Measurements from ENCODE around the gene AQP2. TPM values are rescaled to one million over a fixed set of nuclear protein-coding genes. Genes with fewer than 3 reads are reported as not detected.

The AQP2 gene
- not detected for total RNA-seq

- H3K4me3 ChIP-seq = no peak within 1 kb of the TSS
- no peak for DNase-seq
- H3K27me3 ChIP-seq = peaks cover 0 to 3% of the 10 kb centered on the region in 2 donors
- no peaks in the 10 kb centered on the region for H3K9me3 ChIP-seq
- H3K36me3 ChIP-seq = no peaks in the 10 kb centered on the region
- H3K4me1 ChIP-seq = no peaks in the 10 kb centered on the region
- no peak within 1 kb of the TSS for H3K27ac ChIP-seq
- no peak for TF ChIP-seq CTCF (IDR thresholded peaks at IDR 0.05)
- TF ChIP-seq POLR2A (IDR thresholded peaks at IDR 0.05) = no peak
- intact Hi-C loops (cut with DNase I; ENCODE audit: low total_unique reads) = no loop called here
These were observed at the start of gene AQP2 for GRCh38 chr12:49950273-49951251. AQP2 (plus strand) TSS chr12:49950737; CDS start chr12:49950831, 94 bp downstream.

- H3K36me3 ChIP-seq = no peaks in the 10 kb centered on the region
- intact Hi-C loops (cut with DNase I; ENCODE audit: low total_unique reads) = no loop called here
- TF ChIP-seq CTCF (IDR thresholded peaks at IDR 0.05) = no peak
- H3K4me1 ChIP-seq = no peaks in the 10 kb centered on the region
- no peaks in the 10 kb centered on the region for H3K27me3 ChIP-seq
- no peak overlapping the region for H3K27ac ChIP-seq
- DNase-seq = no peak
- H3K9me3 ChIP-seq = no peaks in the 10 kb centered on the region
- H3K4me3 ChIP-seq = no peak overlapping the region
These were observed 49.5 kb upstream of the AQP2 start for GRCh38 chr12:49901026-49901425.

- intact Hi-C loops (cut with DNase I; ENCODE audit: low total_unique reads) = no loop called here
- DNase-seq = no peak
- no peaks in the 10 kb centered on the region for H3K4me1 ChIP-seq
- no peak overlapping the region for H3K4me3 ChIP-seq
- no peaks in the 10 kb centered on the region for H3K27me3 ChIP-seq
- no peaks in the 10 kb centered on the region for H3K36me3 ChIP-seq
- H3K27ac ChIP-seq = no peak overlapping the region
- H3K9me3 ChIP-seq = no peaks in the 10 kb centered on the region
- TF ChIP-seq POLR2A (IDR thresholded peaks at IDR 0.05) = no peak
- TF ChIP-seq CTCF (IDR thresholded peaks at IDR 0.05) = no peak
These were observed 48.6 kb upstream of the AQP2 start for GRCh38 chr12:49901986-49902385.

- no peak for DNase-seq
- no peaks in the 10 kb centered on the region for H3K27me3 ChIP-seq
- no peak for TF ChIP-seq CTCF (IDR thresholded peaks at IDR 0.05)
- TF ChIP-seq POLR2A (IDR thresholded peaks at IDR 0.05) = no peak
- no peak overlapping the region for H3K4me3 ChIP-seq
- intact Hi-C loops (cut with DNase I; ENCODE audit: low total_unique reads) = no loop called here
- H3K27ac ChIP-seq = peak overlapping the region in 1 of 2 donors; percentile 78
- no peaks in the 10 kb centered on the region for H3K9me3 ChIP-seq
- H3K4me1 ChIP-seq = no peaks in the 10 kb centered on the region
- H3K36me3 ChIP-seq = no peaks in the 10 kb centered on the region
These were observed 47.9 kb upstream of the AQP2 start for GRCh38 chr12:49902399-49903350.

Data from uterus (tissue), 4 donors.